Psoas muscle (tissue), 8 donors: ENCODE measurements around the gene ZNF621. TPM values are rescaled to one million over a fixed set of nuclear protein-coding genes. Genes with fewer than 3 reads are reported as not detected.

Source experiments
- ATAC-seq, 4 donors: fragments of 200-7000 bp; cut with Tn5 transposase; one replicate each; pipeline ENCODE4 v1.9.1; 2020; ENCODE audit warnings: moderate library complexity in 3 of 4, mild to moderate bottlenecking in 2 of 4
- DNase-seq, 2 donors: peaks; one replicate each; pipeline ENCODE4 v3.0.0-alpha.2; 2020
- H3K27ac ChIP-seq: fragments of 200-600 bp; one replicate; pipeline ENCODE4 v1.8.0; 2022
- H3K27me3 ChIP-seq, 3 donors: fragments of 200-600 bp in 1 of 3; one replicate each; pipeline versions ENCODE4 v1.6.1 to v1.8.0; 2013 to 2022; ENCODE audit warnings: low read length in 2 of 3, mild to moderate bottlenecking in 2 of 3, moderate library complexity in 1 of 3; ENCODE audit not compliant: insufficient read depth in 3 of 3
- H3K36me3 ChIP-seq, 2 donors: fragments of 200-600 bp in 1 of 2; one replicate each; pipeline versions ENCODE4 v1.6.1 to v1.8.0; 2013 to 2022; ENCODE audit warnings: low read depth in 1 of 2, mild to moderate bottlenecking in 1 of 2, moderate library complexity in 1 of 2; ENCODE audit not compliant: insufficient read depth in 1 of 2
- H3K4me1 ChIP-seq: fragments of 200-600 bp; one replicate; pipeline ENCODE4 v1.8.0; 2022
- H3K4me3 ChIP-seq: fragments of 200-600 bp; one replicate; pipeline ENCODE4 v1.8.0; 2022; ENCODE audit warnings: mild to moderate bottlenecking
- H3K9me3 ChIP-seq: fragments of 200-600 bp; one replicate; pipeline ENCODE4 v1.8.0; 2022
- CTCF ChIP-seq: fragments of 200-600 bp; IDR thresholded peaks from one replicate; pipeline ENCODE4 v1.8.0; 2022; ENCODE audit warnings: antibody characterized with exemption
- WGBS, 3 donors: extraction: QIAGEN DNeasy Blood & Tissue Kit; methylation state at CpG; one replicate each; pipeline versions ENCODE4 v1.1.6 to v1.1.7; 2013; 5-methylcytosine and 5-hydroxymethylcytosine counted together
- intact Hi-C, 2 donors: fragments of 100-400 bp; cut with DNase I; formaldehyde crosslinking; loops; one replicate each; pipeline versions ENCODE4 v1.11.0 to v1.14.2; 2022
- polyA plus RNA-seq, 3 donors: library from polyadenylated mRNA; stranded (reverse); fragments of 200-250 nt; gene quantifications; one replicate each; pipeline ENCODE4 v1.2.3, GENCODE V29; 2013
- total RNA-seq, 4 donors: library from RNA; stranded (reverse); fragmentation: NEBNext Ultra II Directional in 2 of 4; extraction: Animal tissue kit (Norgen Biotek cat#: 25700) in 2 of 4; gene quantifications; one replicate each; pipeline versions ENCODE4 v1.2.1 to v1.2.4, GENCODE V29; 2021 to 2023
- donor health status: healthy with polysubstance abuse.
- donor health status: DM: no; HTN: no; CAD: no; lungs with moderate emphysema.
- donor health status: Bipolar disorder and iron deficiency.
- donor health status: healthy.
- donor health status: DM: yes; HTN: yes; CAD: no.
- donor health status: DM: no; HTN: no; CAD: no.
- donor health status: DM: no; HTN: no; CAD: no.
- donor health status: DM: yes; HTN: yes; CAD: no.

The ZNF621 gene
- total and polyA plus RNA-seq, 7 donors: 5.4 to 9.9 (median 9.1) TPM

- no peaks in the 10 kb centered on the region for H3K4me1 ChIP-seq
- H3K9me3 ChIP-seq: no peaks in the 10 kb centered on the region
- no peaks in the 10 kb centered on the region for H3K36me3 ChIP-seq
- H3K27me3 ChIP-seq: no peaks in the 10 kb centered on the region
- H3K4me3 ChIP-seq: no peak overlapping the region
- H3K27ac ChIP-seq: no peak overlapping the region
- intact Hi-C loops: loop anchor here in 1 of 2 donors (10.0 kb wide), 4 partner anchors 188 to 1508 kb away; partner anchors contain the start of gene TRAK1
- DNase-seq (no peak), ATAC-seq (no peak)
- TF ChIP-seq CTCF: no peak
- 45 to 75% (median 53%) methylated on average over 1 of the region's 1 CpG for WGBS, 3 donors
These were observed 62.1 kb downstream of the ZNF621 start for GRCh38 chr3:40586901-40587300.

GRCh38 chr3:40588406-40588805, 63.6 kb downstream of the ZNF621 start:
- Histone ChIP-seq H3K27ac (no peak overlapping the region), H3K4me3 (no peak overlapping the region), H3K27me3 (no peaks in the 10 kb centered on the region), H3K9me3 (no peaks in the 10 kb centered on the region), H3K36me3 (no peaks in the 10 kb centered on the region), H3K4me1 (no peaks in the 10 kb centered on the region)
- ATAC-seq (no peak), DNase-seq (no peak)
- TF ChIP-seq CTCF: no peak
- 85 to 89% (median 86%) methylated on average over 5 of the region's 5 CpGs for WGBS, 3 donors
- intact Hi-C loops: loop anchor here in 1 of 2 donors (10.0 kb wide), 4 partner anchors 186 to 1506 kb away; partner anchors contain the start of gene TRAK1

Other genes starting within 250 kb of the ZNF621 start
- gene EIF1B, start 215.3 kb upstream of the ZNF621 start, total RNA-seq: 10 to 100 TPM; 60.1 to 75.8 (median 66.8) TPM
- gene EIF1B, start 215.3 kb upstream of the ZNF621 start, polyA plus RNA-seq: 100 to 1,000 TPM in 2 of 3 donors, 10 to 100 TPM in 1; 86.1 to 205 (median 103) TPM
- under 1 TPM; 0.27 to 0.54 (median 0.34) TPM for gene ENTPD3, start 137.8 kb upstream of the ZNF621 start, total RNA-seq
- under 1 TPM; 0.22 to 0.34 (median 0.27) TPM for gene ENTPD3, start 137.8 kb upstream of the ZNF621 start, polyA plus RNA-seq
- 1,000 to 10,000 TPM; 1,002 to 1,781 (median 1,436) TPM for gene RPL14, start 67.6 kb upstream of the ZNF621 start, total RNA-seq
- 1,000 to 10,000 TPM in 2 of 3 donors, 100 to 1,000 TPM in 1; 997 to 1,819 (median 1,123) TPM for gene RPL14, start 67.6 kb upstream of the ZNF621 start, polyA plus RNA-seq
- 1 to 10 TPM; 3.2 to 4.9 (median 4.4) TPM for gene ZNF619, start 47.8 kb upstream of the ZNF621 start, total RNA-seq
- 1 to 10 TPM in 2 of 3 donors, under 1 TPM in 1; 0.82 to 3.0 (median 1.6) TPM for gene ZNF619, start 47.8 kb upstream of the ZNF621 start, polyA plus RNA-seq
- gene ZNF620, start 18.9 kb upstream of the ZNF621 start, total RNA-seq: 1 to 10 TPM; 1.3 to 2.2 (median 2.1) TPM
- 1 to 10 TPM; 1.1 to 2.6 (median 1.2) TPM for gene ZNF620, start 18.9 kb upstream of the ZNF621 start, polyA plus RNA-seq